DOHH2 (cell line): ENCODE results near the gene FBXO31.

Source experiments
- CTCF ChIP-seq: fragments of 200-600 bp; sonication (generic); IDR thresholded peaks from one replicate; pipeline ENCODE4 v1.5.1; 2014; ENCODE audit warnings: antibody characterized with exemption, mild to moderate bottlenecking, low read depth, low read length; ENCODE audit not compliant: poor library complexity, severe bottlenecking
- EZH2phosphoT487 ChIP-seq: fragments of 200-600 bp; sonication (generic); IDR thresholded peaks from 2 replicates; pipeline ENCODE4 v1.6.1; 2017; ENCODE audit warnings: borderline replicate concordance, mild to moderate bottlenecking, antibody characterized with exemption, low read length, moderate library complexity, mixed read lengths

- TF ChIP-seq CTCF, result no peak
- TF ChIP-seq EZH2phosphoT487, result no peak
Measured at GRCh38 chr16:87404764-87405625, 21.4 kb upstream of the FBXO31 start.
